AG04449 (cell line): Measurements from ENCODE around the gene HPS1.
A peak's percentile ranks its signal among the peaks of the same experiment; 100 is the strongest.

ENCODE experiments used
- CTCF ChIA-PET: fragments of 350-600 bp; formaldehyde crosslinking; extraction: SDS; loops from one replicate; lab custom pipeline; 2021; ENCODE audit warnings: antibody characterized with exemption; lab: Yijun Ruan, JAX
- POLR2A ChIA-PET: fragments of 400-600, 350-600 bp; formaldehyde crosslinking; extraction: SDS; loops from one replicate; lab custom pipeline; 2020; ENCODE audit warnings: antibody characterized with exemption, inconsistent platforms; lab: Yijun Ruan, JAX
- DNase-seq: peaks from one replicate; pipeline ENCODE4 v3.0.0-alpha.2; 2010; ENCODE audit warnings: low read depth, low spot score
- H3K4me3 ChIP-seq: 2 replicates; pipeline ENCODE4 v1.5.1; 2011; ENCODE audit warnings: low read depth, mild to moderate bottlenecking, control low read depth, low read length
- CTCF ChIP-seq: IDR thresholded peaks from one replicate; pipeline ENCODE4 v1.5.1; 2011; ENCODE audit warnings: mild to moderate bottlenecking, moderate library complexity, low read length, control low read depth, inconsistent platforms; ENCODE audit not compliant: insufficient read depth; ENCODE audit errors: missing control alignments

The HPS1 gene

DNA sequence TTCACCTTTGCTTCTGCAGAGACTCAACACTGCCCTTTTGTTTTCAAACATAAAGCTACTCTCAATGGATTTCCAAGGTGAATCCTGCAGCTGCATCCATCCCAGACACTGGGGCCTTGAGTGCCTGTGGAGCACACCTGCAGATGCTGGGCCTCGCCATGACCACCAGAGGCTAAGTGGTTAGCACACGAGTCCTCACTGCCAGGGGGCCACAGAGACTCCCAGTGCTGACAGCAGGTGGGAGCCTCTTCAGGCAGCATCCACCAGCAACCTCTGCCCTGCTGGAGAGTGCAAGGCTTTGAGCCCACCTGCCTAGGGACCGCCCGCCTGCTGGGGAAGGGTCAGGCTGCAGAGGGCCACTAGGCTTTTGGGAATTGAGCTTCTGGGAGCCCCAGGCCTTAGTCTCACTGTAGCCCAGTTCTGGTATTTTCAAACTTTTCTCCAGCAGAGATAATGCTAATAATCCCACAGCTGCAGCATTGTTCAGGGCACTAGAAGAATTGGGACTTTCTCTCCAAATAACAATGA, 9.4 kb upstream of the HPS1 start:
- H3K4me3 ChIP-seq: no peak overlapping the region
- DNase-seq: no peak
- CTCF ChIA-PET: interaction anchor here (1.8 kb wide), 1 partner anchor 11 kb away, joined by 4 read pairs; no protein-coding TSS in a partner anchor

DNA sequence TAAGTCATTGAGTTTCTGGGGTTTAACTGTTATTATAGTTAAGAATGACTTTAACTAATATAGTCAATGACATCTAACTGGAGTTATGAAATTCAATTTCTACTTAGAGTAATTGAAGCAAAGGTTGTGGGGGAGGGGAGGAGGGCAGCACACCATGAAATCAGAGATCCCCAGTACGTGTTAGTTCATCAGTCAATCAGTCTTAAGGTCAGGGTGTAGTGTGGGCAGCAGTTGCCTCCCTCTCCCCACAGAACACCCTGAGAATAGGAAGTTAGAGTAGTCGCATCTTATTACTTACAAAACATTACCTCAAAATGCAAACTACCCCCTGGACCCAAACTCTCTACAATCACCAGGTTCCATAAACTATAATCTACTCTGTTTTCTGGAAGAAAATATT, 7.0 kb upstream of the HPS1 start:
- POLR2A ChIA-PET: no interaction called here
- H3K4me3 ChIP-seq: no peak overlapping the region
- TF ChIP-seq CTCF: no peak
- CTCF ChIA-PET: no interaction called here
- DNase-seq: no peak

More for the DNA sequence above, 9.4 kb upstream of the HPS1 start:
- POLR2A ChIA-PET: no interaction called here
- no peak for TF ChIP-seq CTCF

- ChIA-PET POLR2A (no interaction called here), CTCF (interaction anchor here (2.1 kb wide), 1 partner anchor 17 kb away, joined by 7 read pairs; no protein-coding TSS in a partner anchor)
- TF ChIP-seq CTCF: no peak
These were observed 3.9 kb upstream of the HPS1 start for GRCh38 chr10:98450618-98451017.

GRCh38 chr10:98449287-98449686, 2.6 kb upstream of the HPS1 start:
- no peak overlapping the region for H3K4me3 ChIP-seq
- CTCF ChIA-PET: no interaction called here
- POLR2A ChIA-PET: no interaction called here
- DNase-seq: no peak
- TF ChIP-seq CTCF: no peak

More at GRCh38 chr10:98450618-98451017, 3.9 kb upstream of the HPS1 start:
- DNase-seq: no peak
- no peak overlapping the region for H3K4me3 ChIP-seq

DNA sequence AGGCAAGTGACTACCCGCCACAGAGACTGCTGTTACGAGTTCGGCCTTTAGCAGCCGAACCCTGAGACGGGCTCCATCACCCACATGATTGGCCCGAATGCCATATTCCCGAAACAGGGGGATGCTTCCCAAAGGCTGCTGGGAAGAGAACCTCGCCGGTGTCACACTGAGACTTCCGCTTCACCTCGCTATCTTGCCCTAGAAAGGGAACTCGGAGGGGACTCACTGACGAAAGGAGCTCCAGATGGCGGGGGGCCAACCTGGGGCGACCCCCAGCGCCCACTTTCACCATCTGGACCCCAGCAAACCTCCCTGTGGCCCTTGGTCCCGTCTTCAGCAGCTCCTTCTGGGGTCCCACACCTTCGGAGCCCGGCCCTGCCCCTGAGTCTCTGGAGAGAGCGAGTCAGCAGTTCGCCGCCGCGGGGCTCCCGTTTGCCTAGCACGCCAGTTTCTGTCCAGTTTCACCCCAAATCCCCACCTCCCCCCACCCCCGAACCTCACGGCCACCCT, 529 bp downstream of the HPS1 start:
- CTCF ChIA-PET: interaction anchor here (0.9 to 3.4 kb wide), 4 partner anchors 10 to 686 kb away, joined by 3 to 14 read pairs (median 4); no protein-coding TSS in a partner anchor
- DNase-seq: no peak
- H3K4me3 ChIP-seq: peak overlapping the region; percentile 82
- TF ChIP-seq CTCF: no peak
- POLR2A ChIA-PET: interaction anchor here (0.7 to 0.9 kb wide), 2 partner anchors 31 to 67 kb away, joined by 3 read pairs; partner anchors contain the start of gene PYROXD2

GRCh38 chr10:98445200-98445812, 1.4 kb downstream of the HPS1 start:
- TF ChIP-seq CTCF: no peak
- DNase-seq: no peak
- ChIA-PET CTCF (interaction anchor here (0.6 to 3.4 kb wide), 4 partner anchors 9 to 23 kb away, joined by 3 to 14 read pairs (median 5); no protein-coding TSS in a partner anchor), POLR2A (no interaction called here)
- peak overlapping the region; percentile 82 for H3K4me3 ChIP-seq
